ENCODE results near the gene IL15RA. TPM values are rescaled to one million over a fixed set of nuclear protein-coding genes. Genes with fewer than 3 reads are reported as not detected.

Gene IL15RA
- total and polyA plus RNA-seq, 10 of the 15 experiments (the other 5 are each of a cell fraction or from before 2014, with no cell fraction given), result 2.0 to 14.8 (median 12.1) TPM

DNA sequence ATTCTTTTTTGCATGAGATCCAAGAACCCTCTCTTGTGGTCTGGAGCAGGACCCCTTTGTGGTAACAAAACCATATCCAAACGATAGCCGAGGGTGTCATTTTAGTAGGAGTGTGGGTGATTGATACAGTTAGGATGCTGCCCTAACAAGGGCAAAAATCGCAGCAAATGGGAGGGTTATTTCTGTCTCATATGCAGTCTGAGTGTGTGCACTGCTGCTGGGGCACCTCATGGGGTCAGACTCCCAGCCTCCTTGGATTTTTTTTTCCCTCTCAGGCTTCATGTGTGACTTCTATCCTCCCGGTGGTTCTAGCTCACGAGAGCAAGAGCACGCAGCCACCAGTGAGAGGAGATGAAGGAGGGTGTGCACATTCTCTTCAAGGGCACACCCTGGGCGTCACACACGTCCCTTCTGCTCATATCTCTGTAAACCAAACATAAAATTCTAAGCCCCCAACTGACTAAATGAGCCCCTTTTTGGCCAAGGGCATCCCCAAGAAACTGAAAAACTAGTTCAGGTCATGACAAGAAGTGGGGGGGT is 28.6 kb upstream of the IL15RA start:
- Histone ChIP-seq H3K9ac (ENCODE audit: control insufficient read depth, insufficient read depth, low read length) (no peak overlapping the region), H3K27ac (ENCODE audit: control insufficient read depth, insufficient read depth) (no peak overlapping the region), H3K27me3 (replicated peaks in 1 of 2; ENCODE audit: control insufficient read depth in 2 of 2, insufficient read depth in 2 of 2, low read length in 1 of 2) (no peaks in the 10 kb centered on the region), H2AFZ (ENCODE audit: control insufficient read depth, low read depth, low read length) (no peak overlapping the region), H4K20me1 (ENCODE audit: control insufficient read depth, insufficient read depth) (no peaks in the 10 kb centered on the region), H3K36me3 (ENCODE audit: control insufficient read depth in 2 of 2, insufficient read depth in 2 of 2, low read length in 1 of 2) (no peaks in the 10 kb centered on the region), H3K9me3 (replicated peaks; ENCODE audit: control insufficient read depth, insufficient read depth, low read length) (peaks cover 5% of the 10 kb centered on the region; the same call in 2 of the 3 replicates), H3K4me1 (ENCODE audit: control insufficient read depth, insufficient read depth, low read length) (peaks cover 2% of the 10 kb centered on the region; the same call in 1 of the 2 replicates), H3K4me3 (no peak overlapping the region), H3K4me2 (ENCODE audit: control insufficient read depth, insufficient read depth) (no peak overlapping the region), H3K79me2 (ENCODE audit: control insufficient read depth, insufficient read depth, low read length) (no peaks in the 10 kb centered on the region)
- in situ Hi-C loops (cut with MboI) (no loop called here), intact Hi-C loops (cut with micrococcal nuclease; ENCODE audit: unreplicated experiment) (no loop called here)
- ATAC-seq (no peak), DNase-seq (ENCODE audit: low read depth, low spot score) (no peak), FAIRE-seq (no peak)
- no TSS peak for BruUV-seq (replicated peaks)
- RAD21 ChIA-PET (ENCODE audit: unreplicated experiment), result no interaction called here
- SMC1A ChIA-PET (ENCODE audit: uncharacterized antibody, unreplicated experiment), result interaction anchor here (1.0 to 1.1 kb wide), 2 partner anchors 12 to 81 kb away, joined by 3 to 5 read pairs; no protein-coding TSS in a partner anchor
- CTCF ChIA-PET, result interaction anchor here (5.4 kb wide), 1 partner anchor 81 kb away, joined by 24 read pairs; no protein-coding TSS in a partner anchor
- WGBS (ENCODE audit: insufficient coverage, insufficient replicate concordance, low lambda C conversion rate, missing lambda C conversion rate), result 74% methylated on average over 8 of the region's 8 CpGs
- POLR2A ChIA-PET, result no interaction called here
- TF ChIP-seq, protein P1, sequence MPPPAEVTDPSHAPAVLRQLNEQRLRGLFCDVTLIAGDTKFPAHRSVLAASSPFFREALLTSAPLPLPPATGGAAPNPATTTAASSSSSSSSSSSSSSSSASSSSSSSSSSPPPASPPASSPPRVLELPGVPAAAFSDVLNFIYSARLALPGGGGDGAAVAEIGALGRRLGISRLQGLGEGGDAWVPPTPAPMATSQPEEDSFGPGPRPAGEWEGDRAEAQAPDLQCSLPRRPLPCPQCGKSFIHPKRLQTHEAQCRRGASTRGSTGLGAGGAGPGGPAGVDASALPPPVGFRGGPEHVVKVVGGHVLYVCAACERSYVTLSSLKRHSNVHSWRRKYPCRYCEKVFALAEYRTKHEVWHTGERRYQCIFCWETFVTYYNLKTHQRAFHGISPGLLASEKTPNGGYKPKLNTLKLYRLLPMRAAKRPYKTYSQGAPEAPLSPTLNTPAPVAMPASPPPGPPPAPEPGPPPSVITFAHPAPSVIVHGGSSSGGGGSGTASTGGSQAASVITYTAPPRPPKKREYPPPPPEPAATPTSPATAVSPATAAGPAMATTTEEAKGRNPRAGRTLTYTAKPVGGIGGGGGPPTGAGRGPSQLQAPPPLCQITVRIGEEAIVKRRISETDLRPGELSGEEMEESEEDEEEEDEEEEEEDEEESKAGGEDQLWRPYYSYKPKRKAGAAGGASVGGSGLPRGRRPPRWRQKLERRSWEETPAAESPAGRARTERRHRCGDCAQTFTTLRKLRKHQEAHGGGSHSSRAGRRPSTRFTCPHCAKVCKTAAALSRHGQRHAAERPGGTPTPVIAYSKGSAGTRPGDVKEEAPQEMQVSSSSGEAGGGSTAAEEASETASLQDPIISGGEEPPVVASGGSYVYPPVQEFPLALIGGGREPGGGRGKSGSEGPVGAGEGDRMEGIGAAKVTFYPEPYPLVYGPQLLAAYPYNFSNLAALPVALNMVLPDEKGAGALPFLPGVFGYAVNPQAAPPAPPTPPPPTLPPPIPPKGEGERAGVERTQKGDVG (CRISPR knock-in tag; IDR thresholded peaks at IDR 0.05), result no peak
- no peak for TF ChIP-seq ZBED1 (IDR thresholded peaks at IDR 0.05; ENCODE audit: borderline replicate concordance)
- TF ChIP-seq, protein P2, sequence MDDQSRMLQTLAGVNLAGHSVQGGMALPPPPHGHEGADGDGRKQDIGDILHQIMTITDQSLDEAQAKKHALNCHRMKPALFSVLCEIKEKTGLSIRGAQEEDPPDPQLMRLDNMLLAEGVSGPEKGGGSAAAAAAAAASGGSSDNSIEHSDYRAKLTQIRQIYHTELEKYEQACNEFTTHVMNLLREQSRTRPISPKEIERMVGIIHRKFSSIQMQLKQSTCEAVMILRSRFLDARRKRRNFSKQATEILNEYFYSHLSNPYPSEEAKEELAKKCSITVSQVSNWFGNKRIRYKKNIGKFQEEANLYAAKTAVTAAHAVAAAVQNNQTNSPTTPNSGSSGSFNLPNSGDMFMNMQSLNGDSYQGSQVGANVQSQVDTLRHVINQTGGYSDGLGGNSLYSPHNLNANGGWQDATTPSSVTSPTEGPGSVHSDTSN (IDR thresholded peaks at IDR 0.05; ENCODE audit: insufficient replicate concordance, low read depth, low read length), result no peak
- TF ChIP-seq MTA2 (IDR thresholded peaks at IDR 0.05; ENCODE audit: low read depth), result no peak
- TF ChIP-seq TCF3 (IDR thresholded peaks at IDR 0.05; ENCODE audit: borderline replicate concordance, insufficient read depth, low read depth, low read length), result no peak
- TF ChIP-seq EP300 (IDR thresholded peaks at IDR 0.05; ENCODE audit: borderline replicate concordance in 1 of 2, control insufficient read depth in 1 of 2, low read depth in 2 of 2, low read length in 2 of 2), result no peak
- TF ChIP-seq BHLHE40 (IDR thresholded peaks at IDR 0.05; ENCODE audit: borderline replicate concordance in 1 of 2, low read depth in 2 of 2, low read length in 1 of 2), result no peak
- no peak for TF ChIP-seq RB1 (IDR thresholded peaks at IDR 0.05; ENCODE audit: borderline replicate concordance)
- no peak for TF ChIP-seq WRNIP1 (IDR thresholded peaks at IDR 0.05; ENCODE audit: borderline replicate concordance, low read depth, low read length)
- TF ChIP-seq, protein P3, sequence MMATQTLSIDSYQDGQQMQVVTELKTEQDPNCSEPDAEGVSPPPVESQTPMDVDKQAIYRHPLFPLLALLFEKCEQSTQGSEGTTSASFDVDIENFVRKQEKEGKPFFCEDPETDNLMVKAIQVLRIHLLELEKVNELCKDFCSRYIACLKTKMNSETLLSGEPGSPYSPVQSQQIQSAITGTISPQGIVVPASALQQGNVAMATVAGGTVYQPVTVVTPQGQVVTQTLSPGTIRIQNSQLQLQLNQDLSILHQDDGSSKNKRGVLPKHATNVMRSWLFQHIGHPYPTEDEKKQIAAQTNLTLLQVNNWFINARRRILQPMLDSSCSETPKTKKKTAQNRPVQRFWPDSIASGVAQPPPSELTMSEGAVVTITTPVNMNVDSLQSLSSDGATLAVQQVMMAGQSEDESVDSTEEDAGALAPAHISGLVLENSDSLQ (IDR thresholded peaks at IDR 0.05), result no peak
- TF ChIP-seq YY1 (IDR thresholded peaks at IDR 0.05; ENCODE audit: low read depth, low read length), result no peak
- TF ChIP-seq SP1 (IDR thresholded peaks at IDR 0.05; ENCODE audit: low read depth, low read length), result no peak
- TF ChIP-seq SIN3A (IDR thresholded peaks at IDR 0.05; ENCODE audit: low read depth, low read length), result no peak
- TF ChIP-seq, protein P4, sequence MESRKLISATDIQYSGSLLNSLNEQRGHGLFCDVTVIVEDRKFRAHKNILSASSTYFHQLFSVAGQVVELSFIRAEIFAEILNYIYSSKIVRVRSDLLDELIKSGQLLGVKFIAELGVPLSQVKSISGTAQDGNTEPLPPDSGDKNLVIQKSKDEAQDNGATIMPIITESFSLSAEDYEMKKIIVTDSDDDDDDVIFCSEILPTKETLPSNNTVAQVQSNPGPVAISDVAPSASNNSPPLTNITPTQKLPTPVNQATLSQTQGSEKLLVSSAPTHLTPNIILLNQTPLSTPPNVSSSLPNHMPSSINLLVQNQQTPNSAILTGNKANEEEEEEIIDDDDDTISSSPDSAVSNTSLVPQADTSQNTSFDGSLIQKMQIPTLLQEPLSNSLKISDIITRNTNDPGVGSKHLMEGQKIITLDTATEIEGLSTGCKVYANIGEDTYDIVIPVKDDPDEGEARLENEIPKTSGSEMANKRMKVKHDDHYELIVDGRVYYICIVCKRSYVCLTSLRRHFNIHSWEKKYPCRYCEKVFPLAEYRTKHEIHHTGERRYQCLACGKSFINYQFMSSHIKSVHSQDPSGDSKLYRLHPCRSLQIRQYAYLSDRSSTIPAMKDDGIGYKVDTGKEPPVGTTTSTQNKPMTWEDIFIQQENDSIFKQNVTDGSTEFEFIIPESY (IDR thresholded peaks at IDR 0.05), result no peak
- no peak for TF ChIP-seq ZNF207 (IDR thresholded peaks at IDR 0.05; ENCODE audit: borderline replicate concordance)

Measured in GM12878 (cell line).